ENCODE measurements around the gene CYTH1.
A peak's percentile ranks its signal among the peaks of the same experiment; 100 is the strongest.

The CYTH1 gene

GRCh38 chr17:78734793-78735641 lies 47.1 kb downstream of the CYTH1 start:
- no peak for DNase-seq

GRCh38 chr17:78732354-78732753 lies 49.7 kb downstream of the CYTH1 start:
- DNase-seq, result no peak

GRCh38 chr17:78731904-78732303 lies 50.2 kb downstream of the CYTH1 start:
- no peak for DNase-seq

GRCh38 chr17:78729641-78730040 lies 52.4 kb downstream of the CYTH1 start:
- DNase-seq, result no peak

- no peak for DNase-seq
Observed at GRCh38 chr17:78728495-78728894, 53.6 kb downstream of the CYTH1 start.

GRCh38 chr17:78727476-78728229 lies 54.4 kb downstream of the CYTH1 start:
- DNase-seq, result no peak

- no peak for DNase-seq
Observed at GRCh38 chr17:78727057-78727456, 55.0 kb downstream of the CYTH1 start.

- DNase-seq, result no peak
Observed at GRCh38 chr17:78726513-78726912, 55.6 kb downstream of the CYTH1 start.

GRCh38 chr17:78725448-78726021 lies 56.5 kb downstream of the CYTH1 start:
- DNase-seq, result peak; percentile 59

GRCh38 chr17:78724999-78725398 lies 57.1 kb downstream of the CYTH1 start:
- no peak for DNase-seq

GRCh38 chr17:78724544-78724943 lies 57.5 kb downstream of the CYTH1 start:
- no peak for DNase-seq

- no peak for DNase-seq
Observed at GRCh38 chr17:78723957-78724356, 58.1 kb downstream of the CYTH1 start.

GRCh38 chr17:78723001-78723796 lies 58.9 kb downstream of the CYTH1 start:
- no peak for DNase-seq

GRCh38 chr17:78722246-78722761 lies 59.8 kb downstream of the CYTH1 start:
- DNase-seq, result no peak

GRCh38 chr17:78719630-78720298 lies 62.3 kb downstream of the CYTH1 start:
- DNase-seq, result no peak

- DNase-seq, result no peak
Observed at GRCh38 chr17:78718575-78719208, 63.4 kb downstream of the CYTH1 start.

- no peak for DNase-seq
Observed at GRCh38 chr17:78717431-78717980, 64.6 kb downstream of the CYTH1 start.

- no peak for DNase-seq
Observed at GRCh38 chr17:78716814-78717393, 65.2 kb downstream of the CYTH1 start.

GRCh38 chr17:78716292-78716691 lies 65.8 kb downstream of the CYTH1 start:
- DNase-seq, result no peak

GRCh38 chr17:78715876-78716275 lies 66.2 kb downstream of the CYTH1 start:
- DNase-seq, result no peak

All from CD4-positive, alpha-beta T cell treated with Interleukin-17A for 1 hour (primary cell).